H1 (cell line): ENCODE measurements around the gene NHLH1.

ENCODE experiments used
- EZH2 ChIP-seq: fragments of 200-600 bp; sonication (generic); IDR thresholded peaks from 2 replicates; pipeline ENCODE4 v1.7.1; 2012; ENCODE audit warnings: low read depth, mild to moderate bottlenecking, moderate library complexity, low read length, inconsistent platforms; ENCODE audit not compliant: severe bottlenecking
- PHF8 ChIP-seq: fragments of 200-600 bp; sonication (generic); conservative IDR thresholded peaks from 2 replicates; pipeline ENCODE4 v1.7.1; 2012; ENCODE audit warnings: low read depth, mild to moderate bottlenecking, inconsistent platforms, low read length, moderate library complexity
- POLR2A ChIP-seq, 2 experiments: IDR thresholded peaks; 1 replicate in 1 of 2; 2 replicates in 1 of 2; pipeline ENCODE4 v1.6.1; 2011; ENCODE audit warnings: low read depth in 2 of 2, low read length in 2 of 2, mild to moderate bottlenecking in 2 of 2; ENCODE audit errors: control extremely low read depth in 1 of 2
- SP2 ChIP-seq: IDR thresholded peaks from 2 replicates; pipeline ENCODE4 v1.6.1; 2012; ENCODE audit warnings: mild to moderate bottlenecking, low read length, inconsistent platforms
- TF ChIP-seq, protein P1 (sequence below): IDR thresholded peaks from 2 replicates; pipeline ENCODE4 v1.6.1; 2012; ENCODE audit warnings: inconsistent platforms

DNA sequence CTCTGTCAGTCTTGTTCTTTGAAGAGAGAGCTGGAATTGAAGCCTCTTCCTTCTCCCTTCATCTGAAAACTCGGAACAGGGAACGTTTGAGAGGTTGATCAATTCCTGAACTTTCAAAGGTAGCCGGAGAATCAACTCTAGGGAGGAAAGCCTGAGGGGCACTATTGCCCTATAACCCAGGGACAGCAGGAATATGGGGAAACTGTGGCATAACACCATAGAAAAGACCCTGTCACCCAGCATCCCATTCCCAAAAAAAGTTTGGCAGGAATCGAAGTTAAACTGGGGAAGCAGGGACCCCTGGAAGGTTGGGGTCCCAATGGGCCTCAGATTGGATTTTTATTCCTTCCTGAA is 5.1 kb upstream of the NHLH1 start:
- TF ChIP-seq PHF8 (no peak), SP2 (no peak), EZH2 (no peak), POLR2A (IDR thresholded peaks at IDR 0.05; ENCODE audit: control extremely low read depth in 1 of 2, low read depth in 2 of 2, low read length in 2 of 2) (no peak)
- TF ChIP-seq, protein P1, sequence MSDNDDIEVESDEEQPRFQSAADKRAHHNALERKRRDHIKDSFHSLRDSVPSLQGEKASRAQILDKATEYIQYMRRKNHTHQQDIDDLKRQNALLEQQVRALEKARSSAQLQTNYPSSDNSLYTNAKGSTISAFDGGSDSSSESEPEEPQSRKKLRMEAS: no peak
